ENCODE measurements around the gene ATP8B3.

DNA sequence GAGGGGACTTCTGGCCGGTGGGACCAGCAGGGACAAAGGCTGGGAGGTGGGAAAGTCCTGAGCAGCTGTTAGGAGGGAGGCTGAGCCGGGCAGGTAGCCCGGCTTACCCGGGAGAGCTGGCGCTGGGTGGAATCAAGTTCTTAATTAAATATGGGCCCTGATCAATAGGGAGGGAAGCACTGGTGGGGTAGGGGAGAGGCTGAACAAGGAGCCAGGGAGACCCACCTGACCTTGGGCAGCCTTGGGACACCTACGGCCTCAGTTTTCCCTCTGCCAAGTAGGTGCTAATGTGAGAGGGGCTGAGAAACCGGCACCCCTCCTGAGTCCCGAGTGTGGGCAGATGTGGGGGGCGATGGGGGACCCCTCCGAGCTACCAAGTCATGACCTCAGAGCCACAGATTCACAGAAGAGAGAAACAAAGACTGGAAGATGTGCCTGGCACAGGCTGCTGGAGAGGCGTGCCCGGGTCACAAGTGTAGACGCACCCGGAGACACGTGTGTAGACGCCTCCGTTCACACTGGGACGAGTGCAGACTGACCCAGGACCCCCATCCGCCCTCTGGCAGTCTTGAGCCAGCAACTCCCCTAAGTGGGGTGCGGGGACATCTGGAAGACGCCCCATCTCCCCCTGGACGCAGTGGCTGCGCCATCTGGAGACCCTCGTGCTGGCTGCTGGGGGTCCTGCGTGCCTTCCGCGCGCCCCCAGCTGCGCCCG lies 50.4 kb downstream of the ATP8B3 start:
- TF ChIP-seq CTCF (IDR thresholded peaks at IDR 0.05) (no peak), POLR2A (IDR thresholded peaks at IDR 0.05) (no peak), POLR2AphosphoS5 (IDR thresholded peaks at IDR 0.05) (no peak), EP300 (IDR thresholded peaks at IDR 0.05) (no peak)
